Right renal cortex interstitium (tissue), 3 donors: ENCODE results near the gene PHYH. TPM values are rescaled to one million over a fixed set of nuclear protein-coding genes. Genes with fewer than 3 reads are reported as not detected.
A peak's percentile ranks its signal among the peaks of the same experiment; 100 is the strongest.
"Not testable (repeated sequence)": the region's sequence is repeated elsewhere in the genome, so short reads cannot be mapped to it uniquely, and the experiment has no call there.

Source experiments
- DNase-seq, 3 donors: peaks; one replicate each; pipeline ENCODE4 v3.0.0-alpha.2; 2013; ENCODE audit warnings: low read depth in 3 of 3, low spot score in 2 of 3
- polyA plus RNA-seq, 3 donors: library from polyadenylated mRNA; unstranded; fragments of 120-200 nt; gene quantifications; one replicate each; pipeline ENCODE4 v1.2.1, GENCODE V29; 2013; ENCODE audit not compliant: insufficient read length in 3 of 3

Gene PHYH
- polyA plus RNA-seq, 3 donors = 39.7 to 51.1 (median 47.4) TPM

GRCh38 chr10:13276749-13277365, 23.0 kb downstream of the PHYH start:
- DNase-seq = no peak

- DNase-seq = not testable (repeated sequence)
Measured at GRCh38 chr10:13276146-13276545, 23.7 kb downstream of the PHYH start.

GRCh38 chr10:13272164-13272571, 27.7 kb downstream of the PHYH start:
- DNase-seq = peak; percentile 41 to 54 (median 45)

- DNase-seq = no peak
Measured at GRCh38 chr10:13271552-13272163, 28.2 kb downstream of the PHYH start.

- no peak for DNase-seq
Measured at GRCh38 chr10:13270877-13271551, 28.9 kb downstream of the PHYH start.

- DNase-seq = peak; percentile 12 to 53 (median 47)
Measured at GRCh38 chr10:13268841-13269240, 31.0 kb downstream of the PHYH start.

- no peak for DNase-seq
Measured at GRCh38 chr10:13268310-13268709, 31.6 kb downstream of the PHYH start.

- no peak for DNase-seq
Measured at GRCh38 chr10:13263591-13263990, 36.3 kb downstream of the PHYH start.

- no peak for DNase-seq
Measured at GRCh38 chr10:13262433-13262832, 37.4 kb downstream of the PHYH start.

- DNase-seq = no peak
Measured at GRCh38 chr10:13257621-13258140, 42.2 kb downstream of the PHYH start.

GRCh38 chr10:13256627-13257026, 43.2 kb downstream of the PHYH start:
- no peak for DNase-seq

GRCh38 chr10:13253726-13254125, 46.1 kb downstream of the PHYH start:
- DNase-seq = no peak

- DNase-seq = no peak
Measured at GRCh38 chr10:13247784-13248183, 52.1 kb downstream of the PHYH start.

GRCh38 chr10:13247246-13247645, 52.6 kb downstream of the PHYH start:
- no peak for DNase-seq

GRCh38 chr10:13242260-13242659, 57.6 kb downstream of the PHYH start:
- not testable (repeated sequence) for DNase-seq

- DNase-seq = no peak
Measured at GRCh38 chr10:13241613-13242012, 58.3 kb downstream of the PHYH start.

GRCh38 chr10:13239923-13240322, 59.9 kb downstream of the PHYH start:
- no peak for DNase-seq

- no peak for DNase-seq
Measured at GRCh38 chr10:13238271-13239077, 61.4 kb downstream of the PHYH start.

- no peak for DNase-seq
Measured at GRCh38 chr10:13236638-13237037, 63.2 kb downstream of the PHYH start.

- DNase-seq = not testable (repeated sequence)
Measured at GRCh38 chr10:13234736-13235135, 65.1 kb downstream of the PHYH start.

- no peak for DNase-seq
Measured at GRCh38 chr10:13234172-13234571, 65.7 kb downstream of the PHYH start, which contains the start of gene UCMA. UCMA (minus strand) TSS chr10:13234374; CDS start chr10:13234258, 116 bp downstream.
